ENCODE results near the gene MOGAT3. TPM values are rescaled to one million over a fixed set of nuclear protein-coding genes. Genes with fewer than 3 reads are reported as not detected.
A peak's percentile ranks its signal among the peaks of the same experiment; 100 is the strongest.

Gene MOGAT3
- total and polyA plus RNA-seq, 9 of the 15 experiments (the other 6 are each of a cell fraction or from before 2014, with no cell fraction given), result 0.07 to 0.17 (median 0.13) TPM; not detected in 6

GRCh38 chr7:101172005-101172853, 28.6 kb downstream of the MOGAT3 start (continued):
- TF ChIP-seq THAP12 (CRISPR knock-in tag; IDR thresholded peaks at IDR 0.05) (0 out of 2 replicates have a peak, but pooled peaks have one; percentile 27), NR3C1 (CRISPR knock-in tag; IDR thresholded peaks at IDR 0.05) (0 out of 2 replicates have a peak, but pooled peaks have one; percentile 33), ADNP (tag; IDR thresholded peaks at IDR 0.05) (no peak), SRF (CRISPR knock-in tag; IDR thresholded peaks at IDR 0.05) (no peak)

GRCh38 chr7:101171442-101171837, 29.4 kb downstream of the MOGAT3 start:
- H3K4me3 ChIP-seq, result no peak overlapping the region
- in situ Hi-C loops (cut with MboI), result no loop called here
- FAIRE-seq (no peak), DNase-seq (ENCODE audit: extremely low read depth in 1 of 4, low spot score in 3 of 4) (peak in 2 of 4 experiments; percentile 40 to 46), ATAC-seq (no peak)
- no peak overlapping the region for H3K4me2 ChIP-seq (ENCODE audit: insufficient read depth, low read length)
- H3K36me3 ChIP-seq (ENCODE audit: control insufficient read depth, insufficient read depth, low read length), result no peaks in the 10 kb centered on the region
- peaks cover 30 to 37% of the 10 kb centered on the region in 2 experiments; a peak in 4 of 5 replicates for H3K27me3 ChIP-seq (ENCODE audit: control insufficient read depth in 2 of 2, insufficient read depth in 2 of 2, low read length in 2 of 2)
- peaks cover 21 to 53% of the 10 kb centered on the region in 2 experiments for H3K4me1 ChIP-seq (replicated peaks in 1 of 2; ENCODE audit: control insufficient read depth in 2 of 2, insufficient read depth in 2 of 2, low read length in 2 of 2)
- BruUV-seq (replicated peaks), result no TSS peak
- WGBS (ENCODE audit: insufficient coverage, low coverage, missing lambda C conversion rate), result 3% methylated on average over 9 of the region's 13 CpGs
- no peak overlapping the region for H3K27ac ChIP-seq (ENCODE audit: extremely low read depth, low read depth, low read length)
- H3K79me2 ChIP-seq (ENCODE audit: control insufficient read depth, insufficient read depth, low read length), result no peaks in the 10 kb centered on the region
- ChIA-PET CTCF (ENCODE audit: low intra/inter-chr PET ratio) (interaction anchor here (1.1 to 1.5 kb wide), 2 partner anchors 21 to 119 kb away, joined by 3 read pairs; no protein-coding TSS in a partner anchor), POLR2A (interaction anchor here (0.5 to 0.7 kb wide), 2 partner anchors 103 to 563 kb away, joined by 3 read pairs; no protein-coding TSS in a partner anchor)
- no peak overlapping the region for H3K9ac ChIP-seq (ENCODE audit: insufficient read depth in 1 of 2, low read depth in 2 of 2, low read length in 2 of 2)
- peaks cover 6% of the 10 kb centered on the region for H3K9me1 ChIP-seq (ENCODE audit: control insufficient read depth, insufficient read depth, low read length)
- no peaks in the 10 kb centered on the region for H3K9me3 ChIP-seq (replicated peaks; ENCODE audit: control insufficient read depth, insufficient read depth, low read depth, low read length)
- intact Hi-C loops (cut with micrococcal nuclease), result no loop called here
- no peak overlapping the region for H2AFZ ChIP-seq (ENCODE audit: low read depth, low read length)
- peaks cover 14% of the 10 kb centered on the region for H4K20me1 ChIP-seq (replicated peaks; ENCODE audit: control insufficient read depth, insufficient read depth, low read length)
- no peak for TF ChIP-seq CBFB (CRISPR knock-in tag; IDR thresholded peaks at IDR 0.05)
- TF ChIP-seq ZNF696 (CRISPR knock-in tag; conservative IDR thresholded peaks at IDR 0.05), result no peak
- TF ChIP-seq GABPB2 (CRISPR knock-in tag; conservative IDR thresholded peaks at IDR 0.05), result no peak
- TF ChIP-seq TFE3 (CRISPR knock-in tag; IDR thresholded peaks at IDR 0.05), result no peak
- TF ChIP-seq RAD51 (IDR thresholded peaks at IDR 0.05; ENCODE audit: borderline replicate concordance, low read depth), result no peak
- 0 out of 2 replicates have a peak, but pooled peaks have one; percentile 12 for TF ChIP-seq SMC3 (conservative IDR thresholded peaks at IDR 0.05; ENCODE audit: insufficient read depth, low read depth, low read length)
- no peak for TF ChIP-seq ZBTB26 (CRISPR knock-in tag; IDR thresholded peaks at IDR 0.05)
- no peak for TF ChIP-seq NR2F6 (CRISPR knock-in tag; IDR thresholded peaks at IDR 0.05)
- TF ChIP-seq RAD21 (CRISPR knock-in tag; conservative IDR thresholded peaks at IDR 0.05 in 1 of 2, IDR thresholded peaks at IDR 0.05 in 1 of 2), result peak in 1 of 2 experiments; percentile 37; a peak in 2 of 4 replicates
- no peak for TF ChIP-seq ZC3H8 (IDR thresholded peaks at IDR 0.05)

Data from K562 (cell line).